RPMI7951 (cell line): ENCODE results near the gene OBP2A. TPM values are rescaled to one million over a fixed set of nuclear protein-coding genes. Genes with fewer than 3 reads are reported as not detected.
"Not testable (repeated sequence)": the region's sequence is repeated elsewhere in the genome, so short reads cannot be mapped to it uniquely, and the experiment has no call there.

ENCODE experiments used
- DNase-seq: peaks from one replicate; pipeline ENCODE4 v3.0.0-alpha.2; 2012; ENCODE audit warnings: low read depth
- total RNA-seq: library from RNA; depleted of rRNA; stranded (reverse); fragments of >200 nt; shearing (Covaris generic); gene quantifications from 2 replicates; pipeline ENCODE4 v1.2.3, GENCODE V29; 2014

OBP2A gene
- total RNA-seq, 1 experiment from 2014 or later = not detected

- no peak for DNase-seq
Measured at GRCh38 chr9:135526089-135526729, 19.7 kb upstream of the OBP2A start.

GRCh38 chr9:135526730-135527571, 19.0 kb upstream of the OBP2A start:
- no peak for DNase-seq

- not testable (repeated sequence) for DNase-seq
Measured at GRCh38 chr9:135528842-135529435, 17.0 kb upstream of the OBP2A start.

DNA sequence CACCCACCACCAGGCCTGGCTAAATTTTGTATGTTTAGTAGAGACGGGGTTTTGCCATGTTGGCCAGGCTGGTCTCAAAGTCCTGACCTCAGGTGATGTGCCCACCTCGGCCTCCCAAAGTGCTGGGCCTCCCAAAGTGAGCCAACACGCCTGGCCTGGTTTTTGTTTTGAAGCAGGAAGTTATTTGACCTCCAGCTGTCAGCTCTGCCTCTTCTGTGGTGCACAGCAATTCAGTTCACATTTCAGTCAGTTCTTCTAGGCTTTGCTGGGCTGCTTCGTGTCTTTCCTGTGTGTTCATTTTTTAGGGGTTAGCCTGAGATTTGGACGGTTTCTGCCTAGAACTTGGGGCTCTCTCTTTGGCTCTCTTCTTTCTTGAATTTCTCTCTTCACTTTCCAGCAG, 15.8 kb upstream of the OBP2A start:
- no peak for DNase-seq

GRCh38 chr9:135531096-135531495, 14.8 kb upstream of the OBP2A start:
- no peak for DNase-seq

- DNase-seq = no peak
Measured at GRCh38 chr9:135533113-135533512, 12.8 kb upstream of the OBP2A start.

DNA sequence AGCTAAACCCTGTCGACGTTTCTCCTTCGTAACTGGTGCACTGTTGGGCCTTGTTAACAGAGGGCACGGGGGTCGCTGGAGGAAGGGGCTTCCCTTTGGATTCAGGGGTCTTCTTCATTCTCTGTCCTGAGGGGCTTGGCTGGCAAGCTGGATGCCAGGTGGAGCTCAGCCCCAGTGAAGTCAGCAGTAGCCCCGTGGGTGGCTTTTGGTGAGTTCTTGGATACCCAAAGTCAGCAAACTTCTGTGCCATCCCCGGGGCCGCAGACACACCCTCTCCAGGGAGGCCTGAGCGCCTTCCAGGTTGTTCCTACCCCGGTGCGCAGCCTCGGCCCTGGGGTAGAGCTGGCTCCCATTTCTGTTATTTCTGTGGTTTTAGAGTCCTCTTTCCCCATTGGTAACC, 12.3 kb upstream of the OBP2A start:
- no peak for DNase-seq

DNA sequence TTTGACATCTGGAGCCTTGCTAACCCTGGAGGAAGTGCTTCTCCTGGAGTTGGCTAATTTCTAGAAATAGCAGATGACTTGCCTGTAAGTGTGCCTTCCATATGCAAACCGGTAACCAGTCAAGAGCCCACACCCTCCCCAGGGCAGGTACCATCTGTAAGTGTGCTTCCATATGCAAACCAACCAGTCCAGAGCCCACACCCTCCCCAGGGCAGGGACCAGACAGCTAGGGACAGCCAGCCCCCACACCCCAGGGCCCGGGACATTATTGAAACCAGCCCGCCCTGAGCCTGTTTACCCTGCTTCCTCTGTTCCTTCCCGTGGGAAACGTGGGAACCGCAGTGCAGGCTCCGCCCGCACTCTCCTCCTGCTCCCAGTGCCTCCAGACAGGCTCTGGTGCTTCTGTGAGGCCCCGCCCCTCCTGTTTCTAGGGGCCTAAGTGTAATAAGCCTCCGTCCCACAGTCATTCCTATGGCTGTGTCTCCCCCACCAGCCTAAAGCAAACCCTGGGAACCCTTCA, 11.7 kb upstream of the OBP2A start:
- not testable (repeated sequence) for DNase-seq

GRCh38 chr9:135534826-135535225, 11.1 kb upstream of the OBP2A start:
- DNase-seq = not testable (repeated sequence)

GRCh38 chr9:135535631-135536030, 10.3 kb upstream of the OBP2A start:
- DNase-seq = not testable (repeated sequence)

- no peak for DNase-seq
Measured at GRCh38 chr9:135536216-135536615, 9.7 kb upstream of the OBP2A start.

GRCh38 chr9:135543262-135543894, 2.5 kb upstream of the OBP2A start:
- peak; percentile 20 for DNase-seq

DNA sequence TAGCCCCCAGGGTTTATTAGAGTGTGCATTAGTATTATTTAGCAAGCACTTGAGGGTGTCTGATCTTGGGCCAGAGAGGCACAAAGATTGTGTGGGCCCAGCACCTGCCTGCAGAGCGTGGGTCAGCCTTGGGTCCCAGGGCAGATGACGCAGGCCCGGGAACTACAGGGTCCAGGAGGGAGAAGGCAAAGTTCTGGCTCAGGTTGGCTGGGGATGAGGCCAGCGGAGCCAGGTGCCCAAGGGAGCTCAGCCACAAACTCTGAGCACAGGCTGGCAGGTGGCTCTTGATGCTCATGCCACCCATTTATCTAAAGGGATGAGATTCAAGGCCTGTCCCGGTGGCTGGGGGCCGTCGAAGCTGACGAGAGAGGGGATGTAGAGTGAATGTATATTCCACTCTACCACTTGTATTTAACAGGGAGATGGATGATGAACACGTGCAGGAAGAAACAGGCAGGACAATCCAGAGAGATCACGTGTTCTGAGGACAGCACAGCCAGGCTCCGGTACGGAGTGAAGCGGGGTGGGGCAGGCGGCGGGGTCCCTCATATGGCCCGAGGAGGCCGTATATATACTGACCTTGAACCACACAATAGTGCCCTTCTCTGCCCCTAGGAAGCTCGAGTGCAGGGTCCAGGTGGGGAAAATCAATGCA, 818 bp upstream of the OBP2A start:
- no peak for DNase-seq

GRCh38 chr9:135546792-135547617, 1.1 kb downstream of the OBP2A start:
- not testable (repeated sequence) for DNase-seq

GRCh38 chr9:135547756-135548736, 2.1 kb downstream of the OBP2A start:
- DNase-seq = no peak

DNA sequence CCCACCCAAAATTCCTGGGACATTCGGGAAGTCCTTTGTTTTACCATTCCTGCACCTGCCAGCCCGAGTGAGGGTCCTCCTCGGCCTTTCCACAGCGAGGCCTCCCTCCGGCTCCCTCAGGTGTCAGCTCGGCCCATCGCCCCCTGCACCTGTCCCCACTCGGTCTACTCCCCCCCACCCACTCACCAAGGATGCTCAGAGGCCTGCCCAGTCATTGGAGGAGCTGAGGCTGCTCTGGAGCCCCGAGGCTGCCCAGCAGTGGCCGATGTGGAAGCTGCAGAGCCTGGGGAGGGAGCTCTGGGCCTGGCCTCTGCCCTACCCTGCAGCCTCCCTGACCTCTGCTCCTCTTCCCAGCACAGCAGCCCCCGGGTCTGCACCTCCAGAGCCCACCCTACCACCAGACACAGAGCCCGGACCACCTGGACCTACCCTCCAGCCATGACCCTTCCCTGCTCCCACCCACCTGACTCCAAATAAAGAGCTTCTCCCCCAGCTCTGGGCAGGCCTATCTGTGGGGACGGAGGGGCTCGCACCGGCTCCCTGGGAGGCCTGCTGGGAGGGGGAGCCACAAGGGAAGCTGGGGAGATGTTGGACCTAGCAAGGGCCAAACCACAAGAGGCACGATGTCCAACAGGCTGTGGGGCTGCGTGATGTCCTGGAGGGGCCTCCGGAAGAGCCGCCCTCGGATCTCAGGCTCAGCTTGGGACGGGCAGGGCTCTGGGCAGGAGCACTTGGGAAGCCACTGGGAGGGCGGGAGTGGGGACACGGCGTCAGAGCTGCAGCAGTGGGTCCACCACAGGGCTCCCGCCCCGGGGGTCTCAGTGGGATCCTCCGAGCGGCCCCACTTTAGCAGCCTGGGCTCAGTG, 3.8 kb downstream of the OBP2A start:
- DNase-seq = not testable (repeated sequence)

DNA sequence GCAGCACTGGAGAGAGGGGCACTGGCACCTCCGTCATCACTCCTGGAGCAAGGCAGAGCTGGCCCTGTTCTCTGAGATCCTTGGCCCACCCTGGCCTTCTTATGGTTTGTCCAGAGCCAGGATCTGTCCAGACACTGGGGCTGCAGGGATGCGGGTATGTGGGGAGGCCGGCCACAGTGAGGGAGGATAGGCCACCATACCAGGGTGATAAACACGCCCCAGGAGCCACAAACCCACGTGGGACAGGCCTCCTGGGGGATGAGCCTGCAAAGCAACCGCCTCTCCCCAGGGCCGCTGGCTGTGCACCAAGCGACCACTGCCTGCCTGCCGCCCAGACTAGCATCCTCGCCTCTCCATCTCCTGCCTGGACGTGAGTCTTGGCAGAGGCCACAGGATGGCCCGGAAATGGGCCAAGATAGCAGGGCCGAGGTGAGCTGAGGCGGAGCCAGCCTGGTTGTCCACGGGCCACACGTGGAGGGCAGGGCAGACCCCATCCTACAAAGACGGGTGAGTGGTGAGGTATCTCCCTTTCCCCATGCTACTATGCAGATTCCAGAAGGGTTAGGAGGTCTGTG, 4.5 kb downstream of the OBP2A start:
- no peak for DNase-seq

GRCh38 chr9:135551031-135551430, 5.1 kb downstream of the OBP2A start:
- DNase-seq = no peak
